Measurements from ENCODE around the gene CAPN13. TPM values are rescaled to one million over a fixed set of nuclear protein-coding genes. Genes with fewer than 3 reads are reported as not detected.

Gene CAPN13
- total RNA-seq, 2 experiments from 2014 or later = not detected

DNA sequence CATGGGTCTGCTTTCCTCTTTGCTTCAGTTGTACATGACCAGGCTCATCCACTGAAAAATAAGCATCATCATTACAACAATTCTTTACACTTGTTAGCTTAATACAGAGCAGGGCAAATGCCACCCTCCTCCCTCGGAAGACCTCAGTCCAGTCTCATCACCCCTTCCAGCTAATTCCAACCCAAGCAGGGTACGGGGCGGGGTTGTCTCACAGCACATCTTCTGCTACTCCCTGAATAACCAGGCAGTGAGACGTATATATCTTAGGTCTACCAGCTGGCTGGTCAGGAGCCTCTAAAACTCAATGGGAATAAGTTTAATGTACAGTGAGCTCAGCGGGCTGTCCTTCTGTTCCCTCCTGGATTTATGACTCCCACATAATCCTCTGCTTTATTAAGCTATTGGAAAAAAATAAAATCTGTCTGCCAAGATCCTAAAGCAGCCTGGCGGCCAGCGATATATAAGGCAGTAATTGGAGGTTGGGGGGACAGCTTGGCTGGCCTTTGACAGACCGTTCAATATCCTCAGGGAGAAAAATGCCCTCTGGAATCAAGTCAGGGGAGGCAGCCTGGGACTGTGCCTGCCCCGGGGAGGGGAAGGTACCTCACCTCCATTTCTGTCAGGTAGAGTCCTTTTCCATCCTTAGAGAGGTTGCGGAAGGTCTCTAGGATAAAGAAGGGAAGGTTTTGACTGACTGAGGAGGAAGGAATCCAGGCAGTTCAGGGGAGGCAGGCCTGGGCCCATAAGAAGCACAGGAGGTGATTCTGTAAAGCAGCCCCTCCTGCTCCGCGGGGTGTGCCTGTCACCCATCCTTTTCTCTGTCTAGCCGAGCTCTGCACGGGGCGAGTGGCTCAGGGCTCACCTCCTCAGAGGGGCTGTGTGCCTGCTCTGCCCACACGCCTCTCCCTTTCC lies 76.3 kb downstream of the CAPN13 start:
- H3K36me3 ChIP-seq (ENCODE audit: insufficient read depth, low read length) = no peaks in the 10 kb centered on the region
- ChIA-PET POLR2A (no interaction called here), CTCF (interaction anchor here (0.9 kb wide), 1 partner anchor 19 kb away, joined by 4 read pairs; no protein-coding TSS in a partner anchor)
- TF ChIP-seq, protein P1, sequence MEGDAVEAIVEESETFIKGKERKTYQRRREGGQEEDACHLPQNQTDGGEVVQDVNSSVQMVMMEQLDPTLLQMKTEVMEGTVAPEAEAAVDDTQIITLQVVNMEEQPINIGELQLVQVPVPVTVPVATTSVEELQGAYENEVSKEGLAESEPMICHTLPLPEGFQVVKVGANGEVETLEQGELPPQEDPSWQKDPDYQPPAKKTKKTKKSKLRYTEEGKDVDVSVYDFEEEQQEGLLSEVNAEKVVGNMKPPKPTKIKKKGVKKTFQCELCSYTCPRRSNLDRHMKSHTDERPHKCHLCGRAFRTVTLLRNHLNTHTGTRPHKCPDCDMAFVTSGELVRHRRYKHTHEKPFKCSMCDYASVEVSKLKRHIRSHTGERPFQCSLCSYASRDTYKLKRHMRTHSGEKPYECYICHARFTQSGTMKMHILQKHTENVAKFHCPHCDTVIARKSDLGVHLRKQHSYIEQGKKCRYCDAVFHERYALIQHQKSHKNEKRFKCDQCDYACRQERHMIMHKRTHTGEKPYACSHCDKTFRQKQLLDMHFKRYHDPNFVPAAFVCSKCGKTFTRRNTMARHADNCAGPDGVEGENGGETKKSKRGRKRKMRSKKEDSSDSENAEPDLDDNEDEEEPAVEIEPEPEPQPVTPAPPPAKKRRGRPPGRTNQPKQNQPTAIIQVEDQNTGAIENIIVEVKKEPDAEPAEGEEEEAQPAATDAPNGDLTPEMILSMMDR (IDR thresholded peaks at IDR 0.05) = no peak
- no peaks in the 10 kb centered on the region for H3K4me1 ChIP-seq (ENCODE audit: insufficient read depth, low read length)
- no peak for DNase-seq
- no peak overlapping the region for H3K27ac ChIP-seq (ENCODE audit: low read depth in 1 of 2, low read length in 2 of 2)
- H3K4me3 Mint-ChIP-seq = no peak overlapping the region
- no peaks in the 10 kb centered on the region for H3K9me3 Mint-ChIP-seq
- H3K27me3 Mint-ChIP-seq = peaks cover 14% of the 10 kb centered on the region
- H3K27me3 ChIP-seq (ENCODE audit: control insufficient read depth in 1 of 2, insufficient read depth in 2 of 2, low read length in 2 of 2) = peaks cover 0 to 3% of the 10 kb centered on the region in 2 experiments
- ATAC-seq (ENCODE audit: poor library complexity) = no peak
- H3K27ac Mint-ChIP-seq = no peak overlapping the region
- no peaks in the 10 kb centered on the region for H3K9me3 ChIP-seq (ENCODE audit: control insufficient read depth in 1 of 2, insufficient read depth in 1 of 2, low read length in 2 of 2)
- H3K4me3 ChIP-seq (ENCODE audit: low read length) = no peak overlapping the region
- H3K4me1 Mint-ChIP-seq (ENCODE audit: low read depth) = no peaks in the 10 kb centered on the region
- intact Hi-C loops (cut with DNase I, micrococcal nuclease) = no loop called here
- H3K36me3 Mint-ChIP-seq (ENCODE audit: low read depth) = no peaks in the 10 kb centered on the region

DNA sequence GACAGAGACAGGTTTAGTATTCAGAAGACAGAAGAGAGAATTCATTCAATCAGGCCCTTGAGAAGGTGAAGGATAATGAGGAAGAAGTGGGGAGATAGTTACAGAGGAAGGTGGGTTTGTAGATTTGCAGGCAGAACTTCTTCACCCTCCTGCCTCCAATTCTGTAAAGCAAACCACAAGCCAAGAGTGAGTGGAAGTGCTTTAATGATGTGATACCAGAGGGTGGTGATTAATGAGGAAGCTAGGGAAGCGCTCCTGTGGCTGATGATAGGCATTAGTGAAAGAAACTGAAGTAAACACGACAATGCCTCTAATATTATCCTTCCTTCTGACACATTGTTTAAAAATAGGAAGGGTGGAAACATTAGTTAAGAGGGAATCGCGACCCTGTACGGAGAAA lies 78.2 kb downstream of the CAPN13 start:
- no peaks in the 10 kb centered on the region for H3K4me1 Mint-ChIP-seq (ENCODE audit: low read depth)
- ATAC-seq (ENCODE audit: poor library complexity) = no peak
- peaks cover 8 to 11% of the 10 kb centered on the region in 2 experiments for H3K27me3 ChIP-seq (ENCODE audit: control insufficient read depth in 1 of 2, insufficient read depth in 2 of 2, low read length in 2 of 2)
- no peak overlapping the region for H3K27ac Mint-ChIP-seq
- no peaks in the 10 kb centered on the region for H3K36me3 Mint-ChIP-seq (ENCODE audit: low read depth)
- H3K9me3 Mint-ChIP-seq = no peaks in the 10 kb centered on the region
- H3K4me3 Mint-ChIP-seq = no peak overlapping the region
- H3K36me3 ChIP-seq (ENCODE audit: insufficient read depth, low read length) = no peaks in the 10 kb centered on the region
- DNase-seq = no peak
- H3K27ac ChIP-seq (ENCODE audit: low read depth in 1 of 2, low read length in 2 of 2) = no peak overlapping the region
- intact Hi-C loops (cut with DNase I, micrococcal nuclease) = no loop called here
- no peaks in the 10 kb centered on the region for H3K9me3 ChIP-seq (ENCODE audit: control insufficient read depth in 1 of 2, insufficient read depth in 1 of 2, low read length in 2 of 2)
- ChIA-PET CTCF (interaction anchor here (1.1 kb wide), 1 partner anchor 18 kb away, joined by 3 read pairs; no protein-coding TSS in a partner anchor), POLR2A (no interaction called here)
- TF ChIP-seq, protein P1 (IDR thresholded peaks at IDR 0.05) = no peak
- no peak overlapping the region for H3K4me3 ChIP-seq (ENCODE audit: low read length)
- H3K4me1 ChIP-seq (ENCODE audit: insufficient read depth, low read length) = no peaks in the 10 kb centered on the region
- peaks cover 22% of the 10 kb centered on the region for H3K27me3 Mint-ChIP-seq

DNA sequence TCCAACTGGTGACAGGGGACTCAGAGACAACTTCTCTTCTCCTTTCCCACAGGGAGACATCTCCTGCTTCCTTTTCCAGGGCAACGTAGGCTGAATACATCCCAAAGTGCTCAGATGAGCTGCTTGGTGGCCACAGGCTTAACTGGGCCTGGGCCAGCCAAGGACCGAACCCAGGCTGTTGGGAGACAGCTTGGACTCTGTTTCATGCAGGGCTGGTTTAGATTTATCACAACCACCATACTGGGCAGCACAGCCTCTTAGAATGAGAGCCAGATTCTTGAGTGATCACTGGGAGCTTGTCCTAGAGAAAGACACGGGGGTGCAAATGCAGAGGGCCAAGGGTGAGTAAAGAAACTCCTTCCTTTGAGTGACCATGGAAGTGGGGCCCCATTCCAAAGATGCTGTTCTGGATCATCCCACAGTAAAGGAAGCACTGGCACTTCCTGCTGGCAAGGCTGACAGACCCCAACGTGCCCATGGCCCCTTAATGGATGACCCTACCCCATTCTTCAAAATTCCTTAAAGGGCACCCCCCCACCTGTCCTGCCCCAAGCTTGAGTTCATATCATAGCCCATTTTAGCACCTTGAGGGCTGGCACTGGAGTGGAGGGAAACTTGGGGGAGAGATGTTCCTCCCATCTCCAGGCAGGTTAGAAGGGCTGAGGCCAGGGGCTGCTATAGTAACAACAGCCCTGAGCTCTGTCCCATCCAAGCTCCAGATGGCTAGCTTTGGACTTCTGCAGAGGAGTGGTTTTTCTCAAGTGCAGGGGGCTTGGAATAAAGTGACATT lies 84.1 kb downstream of the CAPN13 start:
- H3K4me1 Mint-ChIP-seq (ENCODE audit: low read depth) = no peaks in the 10 kb centered on the region
- no peaks in the 10 kb centered on the region for H3K36me3 Mint-ChIP-seq (ENCODE audit: low read depth)
- Histone ChIP-seq H3K9me3 (ENCODE audit: control insufficient read depth in 1 of 2, insufficient read depth in 1 of 2, low read length in 2 of 2) (peaks cover 0 to 4% of the 10 kb centered on the region in 2 experiments), H3K4me3 (ENCODE audit: low read length) (no peak overlapping the region), H3K4me1 (ENCODE audit: insufficient read depth, low read length) (no peaks in the 10 kb centered on the region), H3K36me3 (ENCODE audit: insufficient read depth, low read length) (no peaks in the 10 kb centered on the region), H3K27me3 (ENCODE audit: control insufficient read depth in 1 of 2, insufficient read depth in 2 of 2, low read length in 2 of 2) (peaks cover 8 to 22% of the 10 kb centered on the region in 2 experiments), H3K27ac (ENCODE audit: low read depth in 1 of 2, low read length in 2 of 2) (no peak overlapping the region)
- no peak overlapping the region for H3K4me3 Mint-ChIP-seq
- TF ChIP-seq, protein P1 (IDR thresholded peaks at IDR 0.05) = no peak
- H3K27me3 Mint-ChIP-seq = peaks cover 38% of the 10 kb centered on the region
- POLR2A ChIA-PET = interaction anchor here (0.6 kb wide), 1 partner anchor 101 kb away, joined by 3 read pairs; no protein-coding TSS in a partner anchor
- DNase-seq (no peak), ATAC-seq (ENCODE audit: poor library complexity) (no peak)
- CTCF ChIA-PET = interaction anchor here (0.5 to 1.1 kb wide), 2 partner anchors 9 to 12 kb away, joined by 3 read pairs; no protein-coding TSS in a partner anchor
- H3K27ac Mint-ChIP-seq = no peak overlapping the region
- no peaks in the 10 kb centered on the region for H3K9me3 Mint-ChIP-seq
- intact Hi-C loops (cut with DNase I, micrococcal nuclease) = no loop called here

All from CD4-positive, alpha-beta T cell (primary cell).